ENCODE data around the gene CPA2.

GRCh38 chr7:130329681-130330080 lies 63.0 kb downstream of the CPA2 start:
- TF ChIP-seq, protein P1, sequence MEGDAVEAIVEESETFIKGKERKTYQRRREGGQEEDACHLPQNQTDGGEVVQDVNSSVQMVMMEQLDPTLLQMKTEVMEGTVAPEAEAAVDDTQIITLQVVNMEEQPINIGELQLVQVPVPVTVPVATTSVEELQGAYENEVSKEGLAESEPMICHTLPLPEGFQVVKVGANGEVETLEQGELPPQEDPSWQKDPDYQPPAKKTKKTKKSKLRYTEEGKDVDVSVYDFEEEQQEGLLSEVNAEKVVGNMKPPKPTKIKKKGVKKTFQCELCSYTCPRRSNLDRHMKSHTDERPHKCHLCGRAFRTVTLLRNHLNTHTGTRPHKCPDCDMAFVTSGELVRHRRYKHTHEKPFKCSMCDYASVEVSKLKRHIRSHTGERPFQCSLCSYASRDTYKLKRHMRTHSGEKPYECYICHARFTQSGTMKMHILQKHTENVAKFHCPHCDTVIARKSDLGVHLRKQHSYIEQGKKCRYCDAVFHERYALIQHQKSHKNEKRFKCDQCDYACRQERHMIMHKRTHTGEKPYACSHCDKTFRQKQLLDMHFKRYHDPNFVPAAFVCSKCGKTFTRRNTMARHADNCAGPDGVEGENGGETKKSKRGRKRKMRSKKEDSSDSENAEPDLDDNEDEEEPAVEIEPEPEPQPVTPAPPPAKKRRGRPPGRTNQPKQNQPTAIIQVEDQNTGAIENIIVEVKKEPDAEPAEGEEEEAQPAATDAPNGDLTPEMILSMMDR (IDR thresholded peaks at IDR 0.05), result no peak
- TF ChIP-seq POLR2A (IDR thresholded peaks at IDR 0.05), result no peak
